BE2C (cell line): ENCODE data around the gene GTPBP10.

Source experiments
- DNase-seq: peaks from one replicate; pipeline ENCODE4 v3.0.0-alpha.2; 2020
- H3K27me3 ChIP-seq: fragments of 250-450 bp; sonication (Bioruptor Pico); 2 replicates; pipeline ENCODE4 v1.5.1; 2020; ENCODE audit warnings: mild to moderate bottlenecking
- H3K36me3 ChIP-seq: fragments of 250-450 bp; sonication (Bioruptor Pico); 2 replicates; pipeline ENCODE4 v1.5.1; 2020; ENCODE audit warnings: mild to moderate bottlenecking
- H3K4me1 ChIP-seq: fragments of 250-450 bp; sonication (Bioruptor Pico); 2 replicates; pipeline ENCODE4 v1.5.1; 2020
- H3K4me3 ChIP-seq: 2 replicates; pipeline ENCODE4 v1.5.1; 2011; ENCODE audit warnings: low read depth, low read length
- H3K9me3 ChIP-seq: fragments of 250-450 bp; sonication (Bioruptor Pico); 2 replicates; pipeline ENCODE4 v1.5.1; 2020
- TF ChIP-seq, protein P1 (sequence below): IDR thresholded peaks from 2 replicates; pipeline ENCODE4 v1.5.1; 2012; ENCODE audit warnings: mild to moderate bottlenecking, low read depth, low read length

GTPBP10 gene

DNA sequence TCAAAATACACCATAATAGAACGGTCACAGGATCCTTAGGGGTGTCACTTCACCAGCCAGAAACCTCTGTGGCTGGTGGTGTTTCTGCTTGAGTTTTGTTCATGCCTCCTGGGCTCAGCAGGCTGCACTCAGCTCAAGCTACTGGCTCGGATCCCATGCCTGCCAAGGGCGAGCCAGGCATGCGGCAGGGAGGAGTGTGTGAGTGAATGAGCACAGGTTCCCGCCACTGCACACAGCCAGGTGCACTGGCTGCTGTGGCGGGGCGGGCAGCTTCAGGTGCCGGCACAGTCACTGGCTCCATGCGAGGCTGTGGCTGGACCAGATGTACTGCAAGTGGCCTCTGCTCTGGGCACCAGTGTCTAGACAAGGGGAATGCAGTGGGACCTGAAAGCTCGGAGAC, 86.2 kb downstream of the GTPBP10 start:
- Histone ChIP-seq H3K4me3 (no peak overlapping the region), H3K36me3 (no peaks in the 10 kb centered on the region), H3K9me3 (no peaks in the 10 kb centered on the region), H3K27me3 (no peaks in the 10 kb centered on the region), H3K4me1 (no peaks in the 10 kb centered on the region)
- no peak for DNase-seq
- TF ChIP-seq, protein P1, sequence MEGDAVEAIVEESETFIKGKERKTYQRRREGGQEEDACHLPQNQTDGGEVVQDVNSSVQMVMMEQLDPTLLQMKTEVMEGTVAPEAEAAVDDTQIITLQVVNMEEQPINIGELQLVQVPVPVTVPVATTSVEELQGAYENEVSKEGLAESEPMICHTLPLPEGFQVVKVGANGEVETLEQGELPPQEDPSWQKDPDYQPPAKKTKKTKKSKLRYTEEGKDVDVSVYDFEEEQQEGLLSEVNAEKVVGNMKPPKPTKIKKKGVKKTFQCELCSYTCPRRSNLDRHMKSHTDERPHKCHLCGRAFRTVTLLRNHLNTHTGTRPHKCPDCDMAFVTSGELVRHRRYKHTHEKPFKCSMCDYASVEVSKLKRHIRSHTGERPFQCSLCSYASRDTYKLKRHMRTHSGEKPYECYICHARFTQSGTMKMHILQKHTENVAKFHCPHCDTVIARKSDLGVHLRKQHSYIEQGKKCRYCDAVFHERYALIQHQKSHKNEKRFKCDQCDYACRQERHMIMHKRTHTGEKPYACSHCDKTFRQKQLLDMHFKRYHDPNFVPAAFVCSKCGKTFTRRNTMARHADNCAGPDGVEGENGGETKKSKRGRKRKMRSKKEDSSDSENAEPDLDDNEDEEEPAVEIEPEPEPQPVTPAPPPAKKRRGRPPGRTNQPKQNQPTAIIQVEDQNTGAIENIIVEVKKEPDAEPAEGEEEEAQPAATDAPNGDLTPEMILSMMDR, result no peak

DNA sequence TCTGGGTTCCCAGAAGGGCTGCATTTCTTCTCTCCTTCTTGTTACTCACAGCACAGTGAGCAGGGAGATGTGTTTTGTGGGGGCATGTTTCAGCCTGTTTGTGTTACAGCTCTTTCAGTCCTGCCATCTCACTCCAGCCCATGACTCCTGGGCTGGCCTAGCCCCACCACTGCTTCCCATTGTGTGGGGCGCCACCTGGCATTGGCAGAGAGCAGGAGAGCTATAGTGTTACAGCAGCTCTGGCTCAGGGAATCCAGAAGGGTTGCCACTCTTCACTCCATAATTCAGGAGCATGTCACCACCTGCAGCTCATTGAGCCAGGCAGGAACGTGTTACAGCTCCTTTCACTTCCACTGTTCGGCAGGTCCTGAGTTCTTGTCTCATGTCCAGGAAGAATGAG, 86.7 kb downstream of the GTPBP10 start:
- Histone ChIP-seq H3K4me1 (no peaks in the 10 kb centered on the region), H3K27me3 (no peaks in the 10 kb centered on the region), H3K4me3 (no peak overlapping the region), H3K36me3 (no peaks in the 10 kb centered on the region), H3K9me3 (no peaks in the 10 kb centered on the region)
- TF ChIP-seq, protein P1, result no peak
- no peak for DNase-seq
